22Rv1 (cell line): Measurements from ENCODE around the gene CYP26C1.
A peak's percentile ranks its signal among the peaks of the same experiment; 100 is the strongest.

Source experiments
- H3K27ac ChIP-seq: fragments of 450-650 bp; 2 replicates; pipeline ENCODE4 v1.5.1; 2017
- CTCF ChIP-seq: fragments of 450-650 bp; IDR thresholded peaks from 2 replicates; pipeline ENCODE4 v1.5.1; 2017; ENCODE audit warnings: mild to moderate bottlenecking
- ZFX ChIP-seq: fragments of 450-650 bp; IDR thresholded peaks from 2 replicates; pipeline ENCODE4 v1.6.1; 2017; ENCODE audit warnings: antibody characterized with exemption, borderline replicate concordance

CYP26C1 gene

DNA sequence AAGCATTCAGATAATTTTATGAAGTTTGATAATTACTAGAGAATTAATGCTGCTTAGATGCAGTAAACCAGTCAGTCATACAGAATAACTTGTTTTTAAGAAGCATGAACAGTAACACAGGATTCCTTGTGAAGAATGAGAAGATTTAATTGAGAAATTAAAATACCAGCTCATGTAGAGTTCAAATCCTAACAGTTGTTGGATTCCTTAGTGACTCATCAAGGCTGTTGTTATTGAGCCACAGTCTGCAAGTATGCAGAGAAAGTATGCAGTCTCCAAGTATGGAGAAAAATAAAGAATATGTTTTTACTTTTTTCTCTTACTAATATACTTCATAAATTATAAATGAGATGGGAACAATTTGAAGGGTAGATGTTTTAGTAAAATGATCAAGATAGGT, 30.2 kb upstream of the CYP26C1 start:
- no peak overlapping the region for H3K27ac ChIP-seq
- no peak for TF ChIP-seq CTCF
- TF ChIP-seq ZFX = no peak

DNA sequence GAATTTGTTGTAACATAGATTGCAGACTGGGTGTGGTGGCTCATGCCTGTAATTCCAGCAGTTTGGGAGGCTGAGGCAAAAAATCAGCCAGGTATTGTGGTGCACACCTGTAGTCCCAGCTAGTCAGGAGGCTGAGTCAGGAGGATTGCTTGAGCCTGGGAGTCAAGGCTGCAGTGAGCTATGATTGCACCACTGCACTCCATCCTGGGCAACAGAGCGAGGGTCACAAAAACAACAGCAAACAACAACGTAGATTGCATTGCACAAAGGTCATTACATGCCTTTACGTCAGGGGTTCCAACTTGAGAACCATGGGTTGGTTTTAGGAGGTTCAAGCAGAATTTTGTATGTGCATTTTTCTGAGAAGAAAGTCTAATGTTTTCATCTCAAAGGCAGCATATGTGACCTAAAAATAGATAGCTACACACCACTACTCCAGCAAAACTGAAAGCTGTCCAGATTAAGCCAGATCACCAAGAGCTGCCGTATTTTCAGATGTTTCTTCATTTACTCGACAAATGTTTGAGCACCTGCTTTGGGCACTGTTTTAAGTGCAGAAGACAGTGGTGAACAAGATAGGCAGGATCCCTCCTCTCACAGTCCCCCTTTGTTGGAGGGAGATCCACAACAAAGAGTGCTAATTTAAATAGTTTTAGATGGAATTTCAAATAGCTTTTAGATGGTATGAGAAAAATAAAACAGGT, 28.3 kb upstream of the CYP26C1 start:
- H3K27ac ChIP-seq = no peak overlapping the region
- TF ChIP-seq ZFX (no peak), CTCF (no peak)

- TF ChIP-seq ZFX = no peak
- no peak for TF ChIP-seq CTCF
- H3K27ac ChIP-seq = no peak overlapping the region
Measured at GRCh38 chr10:93032809-93033137, 27.8 kb upstream of the CYP26C1 start.

DNA sequence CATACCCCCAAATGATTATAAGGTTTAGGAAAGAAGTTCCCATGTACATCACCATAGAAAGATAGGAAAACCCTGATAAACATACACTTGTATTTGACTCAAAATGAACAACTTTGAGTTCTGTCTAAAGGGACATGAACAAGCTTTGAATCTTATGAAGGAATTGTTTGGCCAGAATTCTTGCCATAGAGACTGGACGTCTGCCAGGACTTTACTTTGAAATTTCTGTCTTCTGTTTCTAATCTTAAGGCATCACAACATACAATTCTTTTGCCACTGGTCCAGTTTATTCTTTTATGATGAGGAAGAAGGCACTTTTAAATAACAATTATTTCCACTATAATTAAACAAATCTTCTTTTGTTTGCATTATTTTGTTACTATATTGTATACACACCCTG, 26.2 kb upstream of the CYP26C1 start:
- no peak overlapping the region for H3K27ac ChIP-seq
- TF ChIP-seq CTCF = no peak
- TF ChIP-seq ZFX = no peak

- H3K27ac ChIP-seq = no peak overlapping the region
- no peak for TF ChIP-seq ZFX
- TF ChIP-seq CTCF = no peak
Measured at GRCh38 chr10:93039110-93039509, 21.5 kb upstream of the CYP26C1 start.

DNA sequence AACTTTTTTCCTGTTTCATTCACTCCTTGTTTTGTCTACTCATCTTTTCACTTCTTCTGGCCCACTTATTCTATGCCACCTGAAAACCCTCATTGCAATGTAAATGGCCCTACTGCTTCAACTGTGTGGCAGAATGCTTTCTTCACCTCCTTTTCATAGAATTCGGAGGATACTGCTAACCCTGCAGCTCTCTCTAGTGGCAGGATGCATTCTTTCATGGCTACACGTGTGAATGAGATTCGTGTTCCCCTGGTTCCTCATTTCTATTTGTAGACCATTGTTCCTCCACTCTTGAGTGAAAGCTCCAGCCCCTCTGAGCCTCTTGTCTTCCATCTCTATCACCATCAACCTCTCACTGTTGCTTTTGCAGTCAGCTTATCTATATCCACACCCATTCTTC, 20.9 kb upstream of the CYP26C1 start:
- TF ChIP-seq ZFX (no peak), CTCF (peak; percentile 26)
- H3K27ac ChIP-seq = no peak overlapping the region

GRCh38 chr10:93054486-93054885, 6.1 kb upstream of the CYP26C1 start:
- H3K27ac ChIP-seq = no peak overlapping the region
- TF ChIP-seq CTCF = no peak
- TF ChIP-seq ZFX = no peak
